ENCODE data around the gene MAGEC3. TPM values are rescaled to one million over a fixed set of nuclear protein-coding genes. Genes with fewer than 3 reads are reported as not detected.

MAGEC3 gene
- total and polyA plus RNA-seq, 2 experiments from 2014 or later, result not detected

GRCh38 chrX:141902366-141902765 lies 64.2 kb downstream of the MAGEC3 start:
- no peaks in the 10 kb centered on the region for H3F3A ChIP-seq (replicated peaks; ENCODE audit: low read depth)
- TF ChIP-seq ETS1 (IDR thresholded peaks at IDR 0.05) (no peak), ZNF331 (CRISPR knock-in tag; IDR thresholded peaks at IDR 0.05; ENCODE audit: low read depth) (no peak), NANOG (IDR thresholded peaks at IDR 0.05; ENCODE audit: borderline replicate concordance) (no peak), ZNF114 (CRISPR knock-in tag; IDR thresholded peaks at IDR 0.05) (no peak), POLR2AphosphoS5 (IDR thresholded peaks at IDR 0.05; ENCODE audit: low read depth) (no peak), STAT1 (IDR thresholded peaks at IDR 0.05; ENCODE audit: unreplicated experiment) (no peak), JUNB (IDR thresholded peaks at IDR 0.05; ENCODE audit: unreplicated experiment) (no peak), CTCF (conservative IDR thresholded peaks at IDR 0.05; ENCODE audit: low read depth in 2 of 2) (no peak), ZNF462 (CRISPR knock-in tag; IDR thresholded peaks at IDR 0.05) (no peak), REST (IDR thresholded peaks at IDR 0.05; ENCODE audit: unreplicated experiment) (no peak), EZH2 (IDR thresholded peaks at IDR 0.05; ENCODE audit: low read depth, unreplicated experiment) (no peak), CREB1 (CRISPR knock-in tag; IDR thresholded peaks at IDR 0.05; ENCODE audit: low read depth) (no peak), EZH2phosphoT487 (IDR thresholded peaks at IDR 0.05; ENCODE audit: unreplicated experiment) (no peak)
- no peak overlapping the region for H3K4me2 ChIP-seq
- no peak overlapping the region for H3K4me3 ChIP-seq
- no peaks in the 10 kb centered on the region for H3K27me3 ChIP-seq (ENCODE audit: insufficient read depth)
- no peaks in the 10 kb centered on the region for H3K36me3 ChIP-seq (ENCODE audit: insufficient read depth)
- H3K27ac Mint-ChIP-seq, result no peak overlapping the region
- no peak for ATAC-seq
- H3K4me1 Mint-ChIP-seq, result no peaks in the 10 kb centered on the region
- H2AFZ ChIP-seq, result no peak overlapping the region
- no peaks in the 10 kb centered on the region for H3K4me1 ChIP-seq (ENCODE audit: insufficient read depth)
- no peaks in the 10 kb centered on the region for H3K27me3 Mint-ChIP-seq (ENCODE audit: insufficient read depth, low read depth, poor library complexity)
- H3K9me3 Mint-ChIP-seq, result peaks cover 14% of the 10 kb centered on the region
- H3K4me3 Mint-ChIP-seq, result no peak overlapping the region
- no peak for DNase-seq (ENCODE audit: low spot score)
- H3K36me3 Mint-ChIP-seq (ENCODE audit: low read depth), result no peaks in the 10 kb centered on the region; the same call in 2 of the 3 replicates
- H3K79me2 ChIP-seq (replicated peaks; ENCODE audit: insufficient read depth), result no peaks in the 10 kb centered on the region
- H4K20me1 ChIP-seq (replicated peaks; ENCODE audit: insufficient read depth), result no peaks in the 10 kb centered on the region
- H3K9me2 ChIP-seq (ENCODE audit: insufficient read depth), result no peaks in the 10 kb centered on the region
- H3K27ac ChIP-seq (ENCODE audit: low read depth), result no peak overlapping the region
